AG04450 (cell line): ENCODE data around the gene CEP128. TPM values are rescaled to one million over a fixed set of nuclear protein-coding genes. Genes with fewer than 3 reads are reported as not detected.

Experiments
- CTCF ChIA-PET: fragments of 300-600, 350-600 bp; formaldehyde crosslinking; extraction: SDS; loops from one replicate; lab custom pipeline; 2022; ENCODE audit warnings: antibody characterized with exemption, inconsistent platforms; lab: Charles Lee
- POLR2A ChIA-PET: fragments of 350-600 bp; formaldehyde crosslinking; extraction: SDS; loops from one replicate; lab custom pipeline; 2021; ENCODE audit warnings: antibody characterized with exemption, inconsistent platforms; lab: Yijun Ruan, JAX
- DNase-seq: peaks from one replicate; pipeline ENCODE4 v3.0.0-alpha.2; 2011; ENCODE audit warnings: low read depth, low spot score
- H3K27ac ChIP-seq: one replicate; pipeline ENCODE4 v1.5.1; 2012; ENCODE audit warnings: low read depth, low read length, control low read depth
- H3K27me3 ChIP-seq: one replicate; pipeline ENCODE4 v1.6.0; 2012; ENCODE audit warnings: low read length; ENCODE audit not compliant: control insufficient read depth, insufficient read depth
- H3K4me3 ChIP-seq: 2 replicates; pipeline ENCODE4 v1.5.1; 2011; ENCODE audit warnings: mild to moderate bottlenecking, low read depth, low read length, control low read depth
- H3K9me3 ChIP-seq: 2 replicates; pipeline ENCODE4 v1.5.1; 2012; ENCODE audit warnings: low read length; ENCODE audit not compliant: control insufficient read depth, insufficient read depth
- CTCF ChIP-seq: IDR thresholded peaks from 2 replicates; pipeline ENCODE4 v1.5.1; 2011; ENCODE audit warnings: low read depth, low read length, control low read depth, inconsistent platforms
- polyA plus RNA-seq: library from polyadenylated mRNA; depleted of rRNA; stranded (reverse); fragments of >200 nt; gene quantifications from 2 replicates; pipeline ENCODE4 v1.2.3, GENCODE V29; 2011

CEP128 gene
- polyA plus RNA-seq, 1 experiment = 1.8 TPM

- Histone ChIP-seq H3K4me3 (no peak overlapping the region), H3K27me3 (no peaks in the 10 kb centered on the region), H3K27ac (no peak overlapping the region), H3K9me3 (no peaks in the 10 kb centered on the region)
- POLR2A ChIA-PET = no interaction called here
- TF ChIP-seq CTCF = no peak
- CTCF ChIA-PET = no interaction called here
- DNase-seq = no peak
These were observed 281.8 kb downstream of the CEP128 start for GRCh38 chr14:80659783-80660182.

- Histone ChIP-seq H3K4me3 (no peak overlapping the region), H3K9me3 (no peaks in the 10 kb centered on the region), H3K27ac (no peak overlapping the region), H3K27me3 (no peaks in the 10 kb centered on the region)
- POLR2A ChIA-PET = no interaction called here
- CTCF ChIA-PET = no interaction called here
- DNase-seq = no peak
- no peak for TF ChIP-seq CTCF
These were observed 282.8 kb downstream of the CEP128 start for GRCh38 chr14:80658733-80659132.

- Histone ChIP-seq H3K9me3 (no peaks in the 10 kb centered on the region), H3K27me3 (no peaks in the 10 kb centered on the region), H3K4me3 (no peak overlapping the region), H3K27ac (no peak overlapping the region)
- CTCF ChIA-PET = no interaction called here
- TF ChIP-seq CTCF = no peak
- POLR2A ChIA-PET = no interaction called here
- no peak for DNase-seq
These were observed 283.4 kb downstream of the CEP128 start for GRCh38 chr14:80658155-80658554.

GRCh38 chr14:80653956-80654355, 287.6 kb downstream of the CEP128 start:
- Histone ChIP-seq H3K9me3 (0 out of 2 replicates have a peak, but pooled peaks cover 2% of the 10 kb centered on the region), H3K4me3 (no peak overlapping the region), H3K27me3 (no peaks in the 10 kb centered on the region), H3K27ac (no peak overlapping the region)
- ChIA-PET CTCF (no interaction called here), POLR2A (no interaction called here)
- no peak for TF ChIP-seq CTCF
- no peak for DNase-seq

GRCh38 chr14:80645667-80646413, 295.7 kb downstream of the CEP128 start:
- no peaks in the 10 kb centered on the region for H3K27me3 ChIP-seq
- CTCF ChIA-PET = interaction anchor here (0.6 to 1.1 kb wide), 3 partner anchors 10 to 590 kb away, joined by 3 to 6 read pairs (median 5); no protein-coding TSS in a partner anchor
- no peak for TF ChIP-seq CTCF
- H3K27ac ChIP-seq = no peak overlapping the region
- no peak for DNase-seq
- H3K4me3 ChIP-seq = no peak overlapping the region
- H3K9me3 ChIP-seq = 0 out of 2 replicates have a peak, but pooled peaks cover 4% of the 10 kb centered on the region
- POLR2A ChIA-PET = no interaction called here
